Measurements from ENCODE around the gene TSPO. TPM values are rescaled to one million over a fixed set of nuclear protein-coding genes. Genes with fewer than 3 reads are reported as not detected.

TSPO gene
- total and polyA plus RNA-seq, 9 of the 15 experiments (the other 6 are each of a cell fraction or from before 2014, with no cell fraction given), result 4.9 to 126 (median 25.3) TPM

GRCh38 chr22:43133401-43133800 lies 18.0 kb upstream of the TSPO start:
- FAIRE-seq (no peak), ATAC-seq (no peak), DNase-seq (ENCODE audit: extremely low read depth in 1 of 4, low spot score in 3 of 4) (no peak)
- no TSS peak for BruUV-seq (replicated peaks)
- H3K27me3 ChIP-seq (ENCODE audit: control insufficient read depth in 2 of 2, insufficient read depth in 2 of 2, low read length in 2 of 2), result no peaks in the 10 kb centered on the region
- H3K4me1 ChIP-seq (replicated peaks in 1 of 2; ENCODE audit: control insufficient read depth in 2 of 2, insufficient read depth in 2 of 2, low read length in 2 of 2), result peaks cover 0 to 19% of the 10 kb centered on the region in 2 experiments; a peak in 3 of 5 replicates
- ChIA-PET POLR2A (interaction anchor here (0.6 kb wide), 1 partner anchor 34 kb away, joined by 3 read pairs; no protein-coding TSS in a partner anchor), CTCF (ENCODE audit: low intra/inter-chr PET ratio) (no interaction called here)
- H3K9me1 ChIP-seq (ENCODE audit: control insufficient read depth, insufficient read depth, low read length), result no peaks in the 10 kb centered on the region
- H4K20me1 ChIP-seq (replicated peaks; ENCODE audit: control insufficient read depth, insufficient read depth, low read length), result no peaks in the 10 kb centered on the region
- in situ Hi-C loops (cut with MboI) (no loop called here), intact Hi-C loops (cut with micrococcal nuclease) (no loop called here)
- peaks cover 60% of the 10 kb centered on the region for H3K36me3 ChIP-seq (ENCODE audit: control insufficient read depth, insufficient read depth, low read length)
- no peaks in the 10 kb centered on the region for H3K79me2 ChIP-seq (ENCODE audit: control insufficient read depth, insufficient read depth, low read length)
- H3K27ac ChIP-seq (ENCODE audit: extremely low read depth, low read depth, low read length), result no peak overlapping the region
- no peak overlapping the region for H2AFZ ChIP-seq (ENCODE audit: low read depth, low read length)
- H3K4me2 ChIP-seq (ENCODE audit: insufficient read depth, low read length), result no peak overlapping the region
- no peak overlapping the region for H3K4me3 ChIP-seq
- H3K9me3 ChIP-seq (replicated peaks; ENCODE audit: control insufficient read depth, insufficient read depth, low read depth, low read length), result no peaks in the 10 kb centered on the region
- no peak overlapping the region for H3K9ac ChIP-seq (ENCODE audit: insufficient read depth in 1 of 2, low read depth in 2 of 2, low read length in 2 of 2)
- TF ChIP-seq TARDBP (IDR thresholded peaks at IDR 0.05) (no peak), CSDE1 (IDR thresholded peaks at IDR 0.05) (no peak)
- 83% methylated on average over 9 of the region's 9 CpGs for WGBS (ENCODE audit: insufficient coverage, low coverage, missing lambda C conversion rate)

- Histone ChIP-seq H3K36me3 (ENCODE audit: control insufficient read depth, insufficient read depth, low read length) (peaks cover 71% of the 10 kb centered on the region), H4K20me1 (replicated peaks; ENCODE audit: control insufficient read depth, insufficient read depth, low read length) (no peaks in the 10 kb centered on the region), H3K27me3 (ENCODE audit: control insufficient read depth in 2 of 2, insufficient read depth in 2 of 2, low read length in 2 of 2) (no peaks in the 10 kb centered on the region), H2AFZ (ENCODE audit: low read depth, low read length) (no peak overlapping the region), H3K79me2 (ENCODE audit: control insufficient read depth, insufficient read depth, low read length) (no peaks in the 10 kb centered on the region), H3K4me1 (replicated peaks in 1 of 2; ENCODE audit: control insufficient read depth in 2 of 2, insufficient read depth in 2 of 2, low read length in 2 of 2) (peaks cover 0 to 7% of the 10 kb centered on the region in 2 experiments; a peak in 3 of 5 replicates), H3K27ac (ENCODE audit: extremely low read depth, low read depth, low read length) (no peak overlapping the region), H3K9me1 (ENCODE audit: control insufficient read depth, insufficient read depth, low read length) (no peaks in the 10 kb centered on the region), H3K9me3 (replicated peaks; ENCODE audit: control insufficient read depth, insufficient read depth, low read depth, low read length) (no peaks in the 10 kb centered on the region), H3K4me2 (ENCODE audit: insufficient read depth, low read length) (no peak overlapping the region), H3K9ac (ENCODE audit: insufficient read depth in 1 of 2, low read depth in 2 of 2, low read length in 2 of 2) (no peak overlapping the region), H3K4me3 (no peak overlapping the region)
- no peak for ATAC-seq
- ChIA-PET POLR2A (no interaction called here), CTCF (ENCODE audit: low intra/inter-chr PET ratio) (no interaction called here)
- WGBS (ENCODE audit: insufficient coverage, low coverage, missing lambda C conversion rate), result 100% methylated on average over 2 of the region's 4 CpGs
- in situ Hi-C loops (cut with MboI) (no loop called here), intact Hi-C loops (cut with micrococcal nuclease) (no loop called here)
- DNase-seq (ENCODE audit: extremely low read depth in 1 of 4, low spot score in 3 of 4), result no peak
- no TSS peak for BruUV-seq (replicated peaks)
- no peak for FAIRE-seq
- peak; percentile 97 for TF ChIP-seq ZNF12 (CRISPR knock-in tag; IDR thresholded peaks at IDR 0.05)
- TF ChIP-seq TFAP4 (CRISPR knock-in tag; IDR thresholded peaks at IDR 0.05; ENCODE audit: borderline replicate concordance), result no peak
These were observed 16.8 kb upstream of the TSPO start for GRCh38 chr22:43134553-43134952.
